CD14-positive monocyte (primary cell): ENCODE data around the gene SMAD3. TPM values are rescaled to one million over a fixed set of nuclear protein-coding genes. Genes with fewer than 3 reads are reported as not detected.

Source experiments
- DNase-seq, 3 donors: peaks; one replicate each; pipeline ENCODE4 v3.0.0-alpha.2; 2011 to 2022
- H2AFZ ChIP-seq: 2 replicates; pipeline ENCODE4 v1.6.0; 2012; ENCODE audit warnings: mild to moderate bottlenecking, low read depth, low read length, inconsistent platforms; ENCODE audit not compliant: insufficient read depth, poor library complexity, severe bottlenecking
- H3K27ac ChIP-seq, 2 donors: 1 replicate in 1 of 2; 2 replicates in 1 of 2; pipeline ENCODE4 v1.5.1; 2012 to 2013; ENCODE audit warnings: low read length in 2 of 2, control low read depth in 1 of 2, inconsistent platforms in 1 of 2, low read depth in 1 of 2, mild to moderate bottlenecking in 1 of 2
- H3K27me3 ChIP-seq, 2 donors: one replicate each; pipeline versions ENCODE4 v1.6.0 to v1.6.1; 2011 to 2013; ENCODE audit warnings: low read length in 2 of 2; ENCODE audit not compliant: control insufficient read depth in 2 of 2, insufficient read depth in 2 of 2
- H3K36me3 ChIP-seq, 2 donors: replicated peaks in 1 of 2; 1 replicate in 1 of 2; 2 replicates in 1 of 2; pipeline versions ENCODE4 v1.5.1 to v1.6.1; 2012 to 2013; ENCODE audit warnings: low read length in 2 of 2, control low read depth in 1 of 2, inconsistent platforms in 1 of 2, mild to moderate bottlenecking in 1 of 2; ENCODE audit not compliant: insufficient read depth in 2 of 2, control insufficient read depth in 1 of 2
- H3K4me1 ChIP-seq, 2 donors: 1 replicate in 1 of 2; 2 replicates in 1 of 2; pipeline versions ENCODE4 v1.5.1 to v1.6.1; 2012 to 2013; ENCODE audit warnings: low read length in 2 of 2, control low read depth in 1 of 2, inconsistent platforms in 1 of 2, mild to moderate bottlenecking in 1 of 2, moderate library complexity in 1 of 2; ENCODE audit not compliant: insufficient read depth in 2 of 2, control insufficient read depth in 1 of 2
- H3K4me2 ChIP-seq: replicated peaks from 2 replicates; pipeline ENCODE3; 2012; ENCODE audit warnings: low read length, moderate library complexity, mild to moderate bottlenecking; ENCODE audit not compliant: poor library complexity, severe bottlenecking; ENCODE audit errors: extremely low read depth
- H3K4me3 ChIP-seq, 3 experiments: fragments of 200-600 bp in 1 of 3; sonication (generic) in 1 of 3; replicated peaks in 1 of 3; 1 replicate in 2 of 3; 2 replicates in 1 of 3; pipeline ENCODE4 v1.5.1; 2011 to 2013; ENCODE audit warnings: low read length in 3 of 3, mild to moderate bottlenecking in 3 of 3, control low read depth in 2 of 3, low read depth in 2 of 3, inconsistent platforms in 1 of 3, moderate library complexity in 1 of 3
- H3K79me2 ChIP-seq: 2 replicates; pipeline ENCODE4 v1.6.0; 2012; ENCODE audit warnings: mild to moderate bottlenecking, control low read depth, inconsistent platforms, low read length, moderate library complexity; ENCODE audit not compliant: insufficient read depth
- H3K9ac ChIP-seq: 2 replicates; pipeline ENCODE4 v1.6.0; 2017; ENCODE audit warnings: low read length, mild to moderate bottlenecking; ENCODE audit not compliant: insufficient read depth, poor library complexity, severe bottlenecking
- H3K9me3 ChIP-seq, 2 donors: replicated peaks in 1 of 2; 1 replicate in 1 of 2; 2 replicates in 1 of 2; pipeline versions ENCODE4 v1.5.1 to v1.6.1; 2012 to 2013; ENCODE audit warnings: low read length in 2 of 2, control low read depth in 1 of 2; ENCODE audit not compliant: control insufficient read depth in 1 of 2, insufficient read depth in 1 of 2
- H4K20me1 ChIP-seq: 2 replicates; pipeline ENCODE4 v1.6.0; 2012; ENCODE audit warnings: mild to moderate bottlenecking, low read length, control low read depth, moderate library complexity; ENCODE audit not compliant: insufficient read depth
- H3K27ac Mint-ChIP-seq, 7 donors: one replicate each; pipeline ENCODE4 v1.8.0; 2020; ENCODE audit warnings: mild to moderate bottlenecking in 7 of 7, mixed read lengths in 7 of 7, moderate library complexity in 6 of 7, inconsistent platforms in 2 of 7
- H3K27me3 Mint-ChIP-seq, 3 donors: one replicate each; pipeline ENCODE4 v1.8.0; 2021 to 2022; ENCODE audit warnings: low read depth in 3 of 3, mild to moderate bottlenecking in 3 of 3, mixed read lengths in 3 of 3, moderate library complexity in 3 of 3, inconsistent platforms in 1 of 3
- H3K36me3 Mint-ChIP-seq, 2 donors: one replicate each; pipeline ENCODE4 v1.8.0; 2020; ENCODE audit warnings: mixed read lengths in 2 of 2, inconsistent platforms in 1 of 2, mild to moderate bottlenecking in 1 of 2
- H3K4me1 Mint-ChIP-seq: one replicate; pipeline ENCODE4 v1.8.0; 2020; ENCODE audit warnings: mild to moderate bottlenecking, mixed read lengths
- H3K4me3 Mint-ChIP-seq, 2 donors: one replicate each; pipeline ENCODE4 v1.8.0; 2020; ENCODE audit warnings: mild to moderate bottlenecking in 2 of 2, mixed read lengths in 2 of 2, moderate library complexity in 1 of 2
- H3K9me3 Mint-ChIP-seq, 7 donors: one replicate each; pipeline ENCODE4 v1.8.0; 2020 to 2022; ENCODE audit warnings: mixed read lengths in 7 of 7, mild to moderate bottlenecking in 6 of 7, moderate library complexity in 6 of 7, inconsistent platforms in 2 of 7
- WGBS: methylation state at CpG from one replicate; pipeline ENCODE4 v1.1.5; 2013; ENCODE audit warnings: missing lambda C conversion rate; ENCODE audit not compliant: insufficient coverage; 5-methylcytosine and 5-hydroxymethylcytosine counted together
- intact Hi-C, 2 donors: fragments of 100-400 bp; cut with micrococcal nuclease; formaldehyde crosslinking; loops; one replicate each; pipeline versions ENCODE4 v1.15.0 to v1.15.1; 2023
- polyA plus RNA-seq, 3 donors: library from polyadenylated mRNA; depleted of rRNA in 1 of 3; unstranded in 2 of 3; stranded (reverse) in 1 of 3; fragments of 300-500 nt in 2 of 3; fragments of >200 nt in 1 of 3; fragmentation: Illumina TruSeq in 2 of 3; gene quantifications; 1 replicate in 2 of 3; 2 replicates in 1 of 3; pipeline ENCODE4 v1.2.3, GENCODE V29; 2012 to 2021
- TF ChIP-seq, protein P1 (sequence below): fragments of 200-600 bp; IDR thresholded peaks from one replicate; pipeline ENCODE4 v1.8.0; 2022; ENCODE audit warnings: antibody characterized with exemption, mild to moderate bottlenecking

The SMAD3 gene
- polyA plus RNA-seq, 3 donors, result 4.4 to 41.7 (median 5.4) TPM

DNA sequence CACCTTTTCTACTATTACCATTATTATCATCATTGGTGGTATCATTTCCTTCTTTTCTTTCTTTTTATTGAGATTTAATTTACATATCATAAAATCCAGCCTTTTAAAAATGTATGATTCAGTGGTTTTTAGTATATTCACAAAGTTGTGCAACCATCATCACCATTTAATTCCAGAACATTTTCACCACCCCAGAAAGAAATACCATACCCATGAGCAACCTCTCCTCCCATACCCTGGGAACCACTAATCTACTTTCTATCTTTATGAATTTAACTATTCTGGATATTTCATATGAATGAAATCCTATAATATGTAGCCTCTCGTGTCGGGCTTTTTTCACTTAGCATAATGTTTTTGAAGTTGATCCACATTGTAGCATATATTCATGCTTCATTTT lies 159.9 kb downstream of the SMAD3 start:
- Histone ChIP-seq H3K79me2 (no peaks in the 10 kb centered on the region), H3K36me3 (peaks cover 3 to 67% of the 10 kb centered on the region in 2 donors), H4K20me1 (no peaks in the 10 kb centered on the region), H3K4me2 (no peak overlapping the region), H3K9me3 (no peaks in the 10 kb centered on the region), H3K27ac (no peak overlapping the region), H2AFZ (no peak overlapping the region), H3K9ac (no peak overlapping the region), H3K4me3 (no peak overlapping the region), H3K4me1 (peaks cover 0 to 6% of the 10 kb centered on the region in 2 donors), H3K27me3 (no peaks in the 10 kb centered on the region)
- Mint-ChIP-seq H3K36me3 (peaks cover 39 to 44% of the 10 kb centered on the region in 2 donors), H3K4me1 (peaks cover 8% of the 10 kb centered on the region), H3K4me3 (no peak overlapping the region), H3K9me3 (no peaks in the 10 kb centered on the region), H3K27ac (no peak overlapping the region), H3K27me3 (no peaks in the 10 kb centered on the region)
- no CpG with 5 or more reads among the region's 2 CpGs for WGBS
- intact Hi-C loops, result no loop called here
- TF ChIP-seq, protein P1, sequence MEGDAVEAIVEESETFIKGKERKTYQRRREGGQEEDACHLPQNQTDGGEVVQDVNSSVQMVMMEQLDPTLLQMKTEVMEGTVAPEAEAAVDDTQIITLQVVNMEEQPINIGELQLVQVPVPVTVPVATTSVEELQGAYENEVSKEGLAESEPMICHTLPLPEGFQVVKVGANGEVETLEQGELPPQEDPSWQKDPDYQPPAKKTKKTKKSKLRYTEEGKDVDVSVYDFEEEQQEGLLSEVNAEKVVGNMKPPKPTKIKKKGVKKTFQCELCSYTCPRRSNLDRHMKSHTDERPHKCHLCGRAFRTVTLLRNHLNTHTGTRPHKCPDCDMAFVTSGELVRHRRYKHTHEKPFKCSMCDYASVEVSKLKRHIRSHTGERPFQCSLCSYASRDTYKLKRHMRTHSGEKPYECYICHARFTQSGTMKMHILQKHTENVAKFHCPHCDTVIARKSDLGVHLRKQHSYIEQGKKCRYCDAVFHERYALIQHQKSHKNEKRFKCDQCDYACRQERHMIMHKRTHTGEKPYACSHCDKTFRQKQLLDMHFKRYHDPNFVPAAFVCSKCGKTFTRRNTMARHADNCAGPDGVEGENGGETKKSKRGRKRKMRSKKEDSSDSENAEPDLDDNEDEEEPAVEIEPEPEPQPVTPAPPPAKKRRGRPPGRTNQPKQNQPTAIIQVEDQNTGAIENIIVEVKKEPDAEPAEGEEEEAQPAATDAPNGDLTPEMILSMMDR, result no peak
- no peak for DNase-seq

DNA sequence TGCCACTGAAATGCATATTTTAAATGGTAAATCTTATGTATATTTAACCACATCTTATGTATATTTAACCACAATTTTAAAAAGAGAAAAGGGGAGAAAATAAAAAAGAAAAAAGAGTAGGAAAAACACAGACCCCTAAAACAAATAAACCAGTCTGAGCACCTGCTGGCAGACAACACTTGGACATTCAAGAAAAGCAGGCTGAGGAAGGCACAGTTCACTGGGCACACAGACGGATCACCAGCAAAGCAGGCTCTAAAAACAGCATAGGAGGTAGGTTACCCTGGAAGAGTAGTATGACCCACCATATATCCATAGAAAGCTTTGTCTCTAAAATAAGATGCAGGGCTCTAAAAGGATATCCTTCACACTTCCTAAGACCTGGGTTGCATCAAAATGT lies 162.0 kb downstream of the SMAD3 start:
- Histone ChIP-seq H4K20me1 (no peaks in the 10 kb centered on the region), H2AFZ (no peak overlapping the region), H3K27ac (no peak overlapping the region), H3K79me2 (no peaks in the 10 kb centered on the region), H3K4me3 (no peak overlapping the region), H3K27me3 (no peaks in the 10 kb centered on the region), H3K9me3 (no peaks in the 10 kb centered on the region), H3K4me1 (peaks cover 0 to 6% of the 10 kb centered on the region in 2 donors), H3K36me3 (peaks cover 18 to 74% of the 10 kb centered on the region in 2 donors), H3K9ac (no peak overlapping the region), H3K4me2 (no peak overlapping the region)
- DNase-seq, result no peak
- intact Hi-C loops, result no loop called here
- H3K4me1 Mint-ChIP-seq, result peaks cover 8% of the 10 kb centered on the region
- H3K4me3 Mint-ChIP-seq, result no peak overlapping the region
- TF ChIP-seq, protein P1, result no peak
- H3K36me3 Mint-ChIP-seq, result peaks cover 54 to 61% of the 10 kb centered on the region in 2 donors
- no peak overlapping the region for H3K27ac Mint-ChIP-seq
- no peaks in the 10 kb centered on the region for H3K27me3 Mint-ChIP-seq
- no peaks in the 10 kb centered on the region for H3K9me3 Mint-ChIP-seq
- no CpG with 5 or more reads among the region's 1 CpG for WGBS
